GM23338 (cell line): ENCODE data around the gene PTTG1IP. TPM values are rescaled to one million over a fixed set of nuclear protein-coding genes. Genes with fewer than 3 reads are reported as not detected.

ENCODE experiments used
- ATAC-seq: fragments of 200-7000 bp; cut with Tn5 transposase; 3 replicates; pipeline ENCODE4 v1.9.1; 2020
- DNase-seq: peaks from one replicate; pipeline ENCODE4 v3.0.0-alpha.2; 2015; ENCODE audit warnings: low spot score
- H2AFZ ChIP-seq: fragments of 200-600 bp; sonication (generic); 2 replicates; pipeline ENCODE4 v1.8.0; 2016; ENCODE audit warnings: antibody characterized with exemption, mild to moderate bottlenecking, moderate library complexity
- H3F3A ChIP-seq: fragments of 200-600 bp; sonication (generic); replicated peaks from 2 replicates; pipeline ENCODE4 v1.8.0; 2017; ENCODE audit warnings: antibody characterized with exemption, mixed run types, low read depth
- H3K27ac ChIP-seq: fragments of 200-600 bp; sonication (generic); 2 replicates; pipeline ENCODE4 v1.6.1; 2016; ENCODE audit warnings: low read depth
- H3K27me3 ChIP-seq: fragments of 200-600 bp; sonication (generic); 2 replicates; pipeline ENCODE4 v1.8.0; 2016; ENCODE audit warnings: mild to moderate bottlenecking, mixed run types, moderate library complexity; ENCODE audit not compliant: insufficient read depth
- H3K36me3 ChIP-seq: fragments of 200-600 bp; sonication (generic); 2 replicates; pipeline ENCODE4 v1.8.0; 2016; ENCODE audit warnings: mild to moderate bottlenecking; ENCODE audit not compliant: insufficient read depth
- H3K4me1 ChIP-seq: fragments of 200-600 bp; sonication (generic); 2 replicates; pipeline ENCODE4 v1.8.0; 2016; ENCODE audit warnings: mild to moderate bottlenecking, moderate library complexity; ENCODE audit not compliant: insufficient read depth
- H3K4me2 ChIP-seq: fragments of 200-600 bp; sonication (generic); 2 replicates; pipeline ENCODE4 v1.7.1; 2017; ENCODE audit warnings: mixed run types
- H3K4me3 ChIP-seq: fragments of 200-600 bp; sonication (generic); 2 replicates; pipeline ENCODE4 v1.6.1; 2016; ENCODE audit warnings: mixed run types
- H3K79me2 ChIP-seq: fragments of 200-600 bp; sonication (generic); replicated peaks from 2 replicates; pipeline ENCODE4 v1.8.0; 2017; ENCODE audit warnings: mild to moderate bottlenecking; ENCODE audit not compliant: insufficient read depth
- H3K9me2 ChIP-seq: fragments of 200-600 bp; sonication (generic); 2 replicates; pipeline ENCODE4 v1.8.0; 2017; ENCODE audit not compliant: insufficient read depth
- H4K20me1 ChIP-seq: fragments of 200-600 bp; sonication (generic); replicated peaks from 2 replicates; pipeline ENCODE4 v1.8.0; 2017; ENCODE audit warnings: mild to moderate bottlenecking; ENCODE audit not compliant: insufficient read depth
- H3K27ac Mint-ChIP-seq: 2 replicates; pipeline ENCODE4 v1.8.0; 2020; ENCODE audit warnings: inconsistent platforms, mild to moderate bottlenecking, moderate library complexity, mixed read lengths
- H3K27me3 Mint-ChIP-seq: 3 replicates; pipeline ENCODE4 v1.8.0; 2022; ENCODE audit warnings: low read depth, mild to moderate bottlenecking, moderate library complexity, mixed read lengths, inconsistent platforms; ENCODE audit not compliant: insufficient read depth, poor library complexity
- H3K36me3 Mint-ChIP-seq: 3 replicates; pipeline ENCODE4 v1.8.0; 2021; ENCODE audit warnings: low read depth, mild to moderate bottlenecking, inconsistent platforms, moderate library complexity, mixed read lengths
- H3K4me1 Mint-ChIP-seq: 3 replicates; pipeline ENCODE4 v1.8.0; 2020; ENCODE audit warnings: mild to moderate bottlenecking, inconsistent platforms, mixed read lengths
- H3K4me3 Mint-ChIP-seq: 3 replicates; pipeline ENCODE4 v1.8.0; 2021; ENCODE audit warnings: moderate library complexity, mild to moderate bottlenecking, inconsistent platforms, mixed read lengths
- H3K9me3 Mint-ChIP-seq: 3 replicates; pipeline ENCODE4 v1.8.0; 2020; ENCODE audit warnings: moderate library complexity, mild to moderate bottlenecking, inconsistent platforms, mixed read lengths
- ETS1 ChIP-seq: IDR thresholded peaks from 2 replicates; pipeline ENCODE4 v1.6.1; 2016; ENCODE audit warnings: antibody characterized with exemption
- EZH2phosphoT487 ChIP-seq: fragments of 200-600 bp; sonication (generic); IDR thresholded peaks from one replicate; pipeline ENCODE4 v1.8.1; 2018; ENCODE audit warnings: antibody characterized with exemption; ENCODE audit not compliant: unreplicated experiment
- ZNF114 ChIP-seq: fragments of 250-450 bp; sonication (Bioruptor Pico); IDR thresholded peaks from 2 replicates; pipeline ENCODE4 v1.5.0; 2020; ENCODE audit warnings: mild to moderate bottlenecking, moderate library complexity
- ZNF331 ChIP-seq: fragments of 250-450 bp; sonication (Bioruptor Pico); IDR thresholded peaks from 2 replicates; pipeline ENCODE4 v1.5.0; 2020; ENCODE audit warnings: low read depth, mild to moderate bottlenecking, moderate library complexity
- polyA plus RNA-seq: library from polyadenylated mRNA; unstranded; fragments of >200 nt; fragmentation: Nextera tagmentation; extraction: Ambion mirVana; gene quantifications from 2 replicates; pipeline ENCODE4 v1.2.1, GENCODE V29; 2016
- total RNA-seq: library from RNA; depleted of rRNA; stranded (reverse); fragments of >200 nt; shearing (Covaris generic); gene quantifications from 2 replicates; pipeline ENCODE4 v1.2.3, GENCODE V29; 2014
- TF ChIP-seq, protein P1 (sequence below), 2 experiments: fragments of 200-600 bp in 1 of 2; sonication (generic) in 1 of 2; conservative IDR thresholded peaks; 2 replicates each; pipeline versions ENCODE4 v1.5.1 to v1.6.1; 2016 to 2017; ENCODE audit warnings: antibody characterized with exemption in 2 of 2, low read depth in 2 of 2, mild to moderate bottlenecking in 2 of 2, moderate library complexity in 1 of 2
- TF ChIP-seq, protein P2 (sequence below): fragments of 250-450 bp; sonication (Bioruptor Pico); IDR thresholded peaks from 2 replicates; pipeline ENCODE4 v1.5.0; 2020; ENCODE audit warnings: mild to moderate bottlenecking, moderate library complexity

Gene PTTG1IP
- total and polyA plus RNA-seq, 2 experiments from 2014 or later, result 99.9 to 172 TPM

DNA sequence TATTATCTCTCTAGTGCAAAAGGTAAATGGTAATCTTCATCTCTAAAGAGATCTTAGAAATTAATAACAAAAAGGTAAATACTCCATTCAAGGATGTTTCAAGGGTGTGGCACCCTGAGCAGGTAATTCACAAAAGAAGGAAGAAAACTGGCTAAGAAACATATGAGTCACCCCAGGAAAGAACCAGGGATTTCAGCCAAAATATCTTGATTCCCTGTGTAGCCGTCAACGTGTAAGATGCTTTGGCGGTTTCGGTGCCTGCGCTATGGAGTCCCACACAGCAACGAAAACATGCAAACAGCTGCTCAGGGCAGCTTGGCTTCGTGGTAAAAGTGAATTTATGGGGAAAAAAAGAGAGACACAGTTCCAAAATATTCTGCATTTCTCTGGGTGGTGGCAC is 43.5 kb upstream of the PTTG1IP start:
- no peak overlapping the region for H3K4me3 ChIP-seq
- no peaks in the 10 kb centered on the region for H3F3A ChIP-seq
- H3K36me3 Mint-ChIP-seq, result no peaks in the 10 kb centered on the region
- H3K9me2 ChIP-seq, result no peaks in the 10 kb centered on the region
- TF ChIP-seq, protein P1, sequence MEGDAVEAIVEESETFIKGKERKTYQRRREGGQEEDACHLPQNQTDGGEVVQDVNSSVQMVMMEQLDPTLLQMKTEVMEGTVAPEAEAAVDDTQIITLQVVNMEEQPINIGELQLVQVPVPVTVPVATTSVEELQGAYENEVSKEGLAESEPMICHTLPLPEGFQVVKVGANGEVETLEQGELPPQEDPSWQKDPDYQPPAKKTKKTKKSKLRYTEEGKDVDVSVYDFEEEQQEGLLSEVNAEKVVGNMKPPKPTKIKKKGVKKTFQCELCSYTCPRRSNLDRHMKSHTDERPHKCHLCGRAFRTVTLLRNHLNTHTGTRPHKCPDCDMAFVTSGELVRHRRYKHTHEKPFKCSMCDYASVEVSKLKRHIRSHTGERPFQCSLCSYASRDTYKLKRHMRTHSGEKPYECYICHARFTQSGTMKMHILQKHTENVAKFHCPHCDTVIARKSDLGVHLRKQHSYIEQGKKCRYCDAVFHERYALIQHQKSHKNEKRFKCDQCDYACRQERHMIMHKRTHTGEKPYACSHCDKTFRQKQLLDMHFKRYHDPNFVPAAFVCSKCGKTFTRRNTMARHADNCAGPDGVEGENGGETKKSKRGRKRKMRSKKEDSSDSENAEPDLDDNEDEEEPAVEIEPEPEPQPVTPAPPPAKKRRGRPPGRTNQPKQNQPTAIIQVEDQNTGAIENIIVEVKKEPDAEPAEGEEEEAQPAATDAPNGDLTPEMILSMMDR (conservative IDR thresholded peaks at IDR 0.05; ENCODE audit: low read depth in 2 of 2), result no peak
- TF ChIP-seq ZNF114 (CRISPR knock-in tag) (no peak), ZNF331 (CRISPR knock-in tag) (no peak), EZH2phosphoT487 (no peak), ETS1 (no peak)
- TF ChIP-seq, protein P2, sequence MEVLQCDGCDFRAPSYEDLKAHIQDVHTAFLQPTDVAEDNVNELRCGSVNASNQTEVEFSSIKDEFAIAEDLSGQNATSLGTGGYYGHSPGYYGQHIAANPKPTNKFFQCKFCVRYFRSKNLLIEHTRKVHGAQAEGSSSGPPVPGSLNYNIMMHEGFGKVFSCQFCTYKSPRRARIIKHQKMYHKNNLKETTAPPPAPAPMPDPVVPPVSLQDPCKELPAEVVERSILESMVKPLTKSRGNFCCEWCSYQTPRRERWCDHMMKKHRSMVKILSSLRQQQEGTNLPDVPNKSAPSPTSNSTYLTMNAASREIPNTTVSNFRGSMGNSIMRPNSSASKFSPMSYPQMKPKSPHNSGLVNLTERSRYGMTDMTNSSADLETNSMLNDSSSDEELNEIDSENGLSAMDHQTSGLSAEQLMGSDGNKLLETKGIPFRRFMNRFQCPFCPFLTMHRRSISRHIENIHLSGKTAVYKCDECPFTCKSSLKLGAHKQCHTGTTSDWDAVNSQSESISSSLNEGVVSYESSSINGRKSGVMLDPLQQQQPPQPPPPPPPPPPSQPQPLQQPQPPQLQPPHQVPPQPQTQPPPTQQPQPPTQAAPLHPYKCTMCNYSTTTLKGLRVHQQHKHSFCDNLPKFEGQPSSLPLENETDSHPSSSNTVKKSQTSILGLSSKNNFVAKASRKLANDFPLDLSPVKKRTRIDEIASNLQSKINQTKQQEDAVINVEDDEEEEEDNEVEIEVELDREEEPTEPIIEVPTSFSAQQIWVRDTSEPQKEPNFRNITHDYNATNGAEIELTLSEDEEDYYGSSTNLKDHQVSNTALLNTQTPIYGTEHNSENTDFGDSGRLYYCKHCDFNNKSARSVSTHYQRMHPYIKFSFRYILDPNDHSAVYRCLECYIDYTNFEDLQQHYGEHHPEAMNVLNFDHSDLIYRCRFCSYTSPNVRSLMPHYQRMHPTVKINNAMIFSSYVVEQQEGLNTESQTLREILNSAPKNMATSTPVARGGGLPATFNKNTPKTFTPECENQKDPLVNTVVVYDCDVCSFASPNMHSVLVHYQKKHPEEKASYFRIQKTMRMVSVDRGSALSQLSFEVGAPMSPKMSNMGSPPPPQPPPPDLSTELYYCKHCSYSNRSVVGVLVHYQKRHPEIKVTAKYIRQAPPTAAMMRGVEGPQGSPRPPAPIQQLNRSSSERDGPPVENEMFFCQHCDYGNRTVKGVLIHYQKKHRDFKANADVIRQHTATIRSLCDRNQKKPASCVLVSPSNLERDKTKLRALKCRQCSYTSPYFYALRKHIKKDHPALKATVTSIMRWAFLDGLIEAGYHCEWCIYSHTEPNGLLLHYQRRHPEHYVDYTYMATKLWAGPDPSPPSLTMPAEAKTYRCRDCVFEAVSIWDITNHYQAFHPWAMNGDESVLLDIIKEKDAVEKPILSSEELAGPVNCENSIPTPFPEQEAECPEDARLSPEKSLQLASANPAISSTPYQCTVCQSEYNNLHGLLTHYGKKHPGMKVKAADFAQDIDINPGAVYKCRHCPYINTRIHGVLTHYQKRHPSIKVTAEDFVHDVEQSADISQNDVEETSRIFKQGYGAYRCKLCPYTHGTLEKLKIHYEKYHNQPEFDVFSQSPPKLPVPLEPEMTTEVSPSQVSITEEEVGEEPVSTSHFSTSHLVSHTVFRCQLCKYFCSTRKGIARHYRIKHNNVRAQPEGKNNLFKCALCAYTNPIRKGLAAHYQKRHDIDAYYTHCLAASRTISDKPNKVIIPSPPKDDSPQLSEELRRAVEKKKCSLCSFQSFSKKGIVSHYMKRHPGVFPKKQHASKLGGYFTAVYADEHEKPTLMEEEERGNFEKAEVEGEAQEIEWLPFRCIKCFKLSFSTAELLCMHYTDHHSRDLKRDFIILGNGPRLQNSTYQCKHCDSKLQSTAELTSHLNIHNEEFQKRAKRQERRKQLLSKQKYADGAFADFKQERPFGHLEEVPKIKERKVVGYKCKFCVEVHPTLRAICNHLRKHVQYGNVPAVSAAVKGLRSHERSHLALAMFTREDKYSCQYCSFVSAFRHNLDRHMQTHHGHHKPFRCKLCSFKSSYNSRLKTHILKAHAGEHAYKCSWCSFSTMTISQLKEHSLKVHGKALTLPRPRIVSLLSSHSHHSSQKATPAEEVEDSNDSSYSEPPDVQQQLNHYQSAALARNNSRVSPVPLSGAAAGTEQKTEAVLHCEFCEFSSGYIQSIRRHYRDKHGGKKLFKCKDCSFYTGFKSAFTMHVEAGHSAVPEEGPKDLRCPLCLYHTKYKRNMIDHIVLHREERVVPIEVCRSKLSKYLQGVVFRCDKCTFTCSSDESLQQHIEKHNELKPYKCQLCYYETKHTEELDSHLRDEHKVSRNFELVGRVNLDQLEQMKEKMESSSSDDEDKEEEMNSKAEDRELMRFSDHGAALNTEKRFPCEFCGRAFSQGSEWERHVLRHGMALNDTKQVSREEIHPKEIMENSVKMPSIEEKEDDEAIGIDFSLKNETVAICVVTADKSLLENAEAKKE (CRISPR knock-in tag), result no peak
- H3K27me3 ChIP-seq, result peaks cover 50% of the 10 kb centered on the region
- H3K4me1 Mint-ChIP-seq, result peaks cover 12% of the 10 kb centered on the region
- no peak for ATAC-seq
- no peaks in the 10 kb centered on the region; the same call in 2 of the 3 replicates for H3K9me3 Mint-ChIP-seq
- peaks cover 6% of the 10 kb centered on the region; the same call in 1 of the 2 replicates for H3K4me1 ChIP-seq
- H3K27me3 Mint-ChIP-seq, result peaks cover 60% of the 10 kb centered on the region
- H3K36me3 ChIP-seq, result no peaks in the 10 kb centered on the region
- H3K27ac ChIP-seq, result no peak overlapping the region
- no peak overlapping the region for H3K4me3 Mint-ChIP-seq
- H4K20me1 ChIP-seq, result no peaks in the 10 kb centered on the region
- no peak overlapping the region for H3K27ac Mint-ChIP-seq
- no peak overlapping the region for H3K4me2 ChIP-seq
- no peaks in the 10 kb centered on the region for H3K79me2 ChIP-seq
- no peak for DNase-seq
- no peak overlapping the region for H2AFZ ChIP-seq
